NCI-H1105 treated with DMSO at 0.1 percent for 48 hours (cell line): ENCODE results near the gene ERFL.

Experiments
- DNase-seq: peaks from one replicate; lab custom pipeline; 2025; lab: John Stamatoyannopoulos, UW

ERFL gene

DNA sequence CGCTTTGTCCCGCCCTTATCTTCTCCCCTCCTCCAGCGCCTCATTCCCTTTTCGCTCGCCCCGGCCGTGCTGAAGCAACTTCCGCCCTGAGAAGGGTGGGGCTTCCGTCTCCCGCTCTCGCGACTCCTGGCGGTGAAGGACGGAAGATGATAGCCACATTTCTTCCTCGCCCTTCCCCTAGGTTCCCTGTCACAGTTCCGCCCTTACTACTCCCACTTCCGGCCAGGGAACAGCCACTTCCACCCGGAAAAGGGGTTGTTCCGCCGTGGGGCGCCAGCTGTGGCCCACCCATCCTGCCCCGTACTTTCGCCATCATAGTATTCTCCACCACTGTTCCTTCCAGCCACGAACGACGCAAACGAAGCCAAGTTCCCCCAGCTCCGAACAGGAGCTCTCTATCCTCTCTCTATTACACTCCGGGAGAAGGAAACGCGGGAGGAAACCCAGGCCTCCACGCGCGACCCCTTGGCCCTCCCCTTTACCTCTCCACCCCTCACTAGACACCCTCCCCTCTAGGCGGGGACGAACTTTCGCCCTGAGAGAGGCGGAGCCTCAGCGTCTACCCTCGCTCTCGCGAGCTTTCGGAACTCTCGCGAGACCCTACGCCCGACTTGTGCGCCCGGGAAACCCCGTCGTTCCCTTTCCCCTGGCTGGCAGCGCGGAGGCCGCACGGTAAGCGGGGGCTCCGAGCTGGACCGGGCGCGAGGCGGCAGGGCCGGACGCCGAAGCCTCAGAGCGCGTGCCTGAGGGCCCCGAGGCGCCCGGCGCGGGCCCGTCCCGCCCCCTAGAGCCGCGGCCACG lies 68.4 kb downstream of the ERFL start, which contains the start of gene RPS19:
TSS of gene RPS19 (plus strand) at position 638 of the 801 bp plus-strand sequence. CDS start 520 bp downstream, outside the sequence.
- peak; percentile 96 for DNase-seq

DNA sequence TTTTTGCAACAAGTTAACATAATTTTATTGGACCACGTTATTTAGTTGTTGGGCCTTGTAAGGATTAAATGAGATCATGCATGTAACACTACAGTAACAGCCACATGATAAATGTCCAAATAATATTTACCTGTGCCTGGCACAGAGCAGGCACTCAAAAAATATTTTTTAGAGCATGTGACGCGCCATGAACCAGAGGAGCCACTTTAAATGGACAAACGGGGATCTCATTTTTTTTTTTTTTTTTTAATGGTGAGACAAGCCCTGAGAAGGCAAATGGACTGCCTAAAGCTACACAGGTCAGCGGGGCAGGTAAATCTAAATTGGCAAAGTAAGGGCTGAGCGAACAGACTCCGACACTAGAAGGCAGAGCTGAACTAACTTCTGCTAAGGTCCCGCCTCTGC lies 69.0 kb downstream of the ERFL start:
- no peak for DNase-seq
